ENCODE measurements around the gene MAP3K20. TPM values are rescaled to one million over a fixed set of nuclear protein-coding genes. Genes with fewer than 3 reads are reported as not detected.

MAP3K20 gene
- total and polyA plus RNA-seq, 7 donors, result 41.8 to 533 (median 366) TPM

- Histone ChIP-seq H3K4me3 (no peak overlapping the region), H3K9me3 (no peaks in the 10 kb centered on the region), H3K4me1 (no peaks in the 10 kb centered on the region), H3K27ac (no peak overlapping the region), H3K36me3 (ENCODE audit: insufficient read depth in 1 of 2, low read depth in 1 of 2) (peaks cover 0 to 46% of the 10 kb centered on the region in 2 donors), H3K27me3 (ENCODE audit: insufficient read depth in 3 of 3, low read length in 2 of 3) (no peaks in the 10 kb centered on the region)
- ATAC-seq, result no peak
- 89 to 95% (median 90%) methylated on average over 4 of the region's 4 CpGs for WGBS, 3 donors
- DNase-seq, result no peak
- no peak for TF ChIP-seq CTCF (IDR thresholded peaks at IDR 0.05)
- intact Hi-C loops (cut with DNase I), result no loop called here
Observed at GRCh38 chr2:173238385-173238784, 162.7 kb downstream of the MAP3K20 start.

GRCh38 chr2:173238831-173239230 is 163.2 kb downstream of the MAP3K20 start:
- intact Hi-C loops (cut with DNase I), result no loop called here
- no peak for TF ChIP-seq CTCF (IDR thresholded peaks at IDR 0.05)
- WGBS, 3 donors, result 90 to 94% (median 92%) methylated on average over 3 of the region's 3 CpGs

GRCh38 chr2:173239644-173240043 is 164.0 kb downstream of the MAP3K20 start:
- WGBS, 3 donors, result 90 to 95% (median 91%) methylated on average over 2 of the region's 2 CpGs
- no peak for TF ChIP-seq CTCF (IDR thresholded peaks at IDR 0.05)
- DNase-seq (no peak), ATAC-seq (no peak)
- no peaks in the 10 kb centered on the region for H3K27me3 ChIP-seq (ENCODE audit: insufficient read depth in 3 of 3, low read length in 2 of 3)
- H3K4me1 ChIP-seq, result no peaks in the 10 kb centered on the region
- H3K4me3 ChIP-seq, result no peak overlapping the region
- peaks cover 0 to 46% of the 10 kb centered on the region in 2 donors for H3K36me3 ChIP-seq (ENCODE audit: insufficient read depth in 1 of 2, low read depth in 1 of 2)
- H3K27ac ChIP-seq, result no peak overlapping the region
- intact Hi-C loops (cut with DNase I), result no loop called here
- no peaks in the 10 kb centered on the region for H3K9me3 ChIP-seq

More at GRCh38 chr2:173238831-173239230, 163.2 kb downstream of the MAP3K20 start:
- ATAC-seq (no peak), DNase-seq (no peak)
- peaks cover 0 to 46% of the 10 kb centered on the region in 2 donors for H3K36me3 ChIP-seq (ENCODE audit: insufficient read depth in 1 of 2, low read depth in 1 of 2)
- no peak overlapping the region for H3K4me3 ChIP-seq
- no peaks in the 10 kb centered on the region for H3K9me3 ChIP-seq
- H3K27me3 ChIP-seq (ENCODE audit: insufficient read depth in 3 of 3, low read length in 2 of 3), result no peaks in the 10 kb centered on the region
- H3K27ac ChIP-seq, result no peak overlapping the region
- H3K4me1 ChIP-seq, result no peaks in the 10 kb centered on the region

GRCh38 chr2:173240083-173240482 is 164.4 kb downstream of the MAP3K20 start:
- H3K4me3 ChIP-seq, result no peak overlapping the region
- WGBS, 3 donors, result 94 to 98% (median 96%) methylated on average over 2 of the region's 2 CpGs
- no peak for DNase-seq
- no peak for ATAC-seq
- TF ChIP-seq CTCF (IDR thresholded peaks at IDR 0.05), result no peak
- H3K4me1 ChIP-seq, result no peaks in the 10 kb centered on the region
- no peaks in the 10 kb centered on the region for H3K9me3 ChIP-seq
- intact Hi-C loops (cut with DNase I), result no loop called here
- peaks cover 0 to 43% of the 10 kb centered on the region in 2 donors for H3K36me3 ChIP-seq (ENCODE audit: insufficient read depth in 1 of 2, low read depth in 1 of 2)
- H3K27me3 ChIP-seq (ENCODE audit: insufficient read depth in 3 of 3, low read length in 2 of 3), result no peaks in the 10 kb centered on the region
- H3K27ac ChIP-seq, result no peak overlapping the region

- no peak for DNase-seq
- no peaks in the 10 kb centered on the region for H3K27me3 ChIP-seq (ENCODE audit: insufficient read depth in 3 of 3, low read length in 2 of 3)
- ATAC-seq, result no peak
- H3K4me3 ChIP-seq, result no peak overlapping the region
- H3K27ac ChIP-seq, result no peak overlapping the region
- no peaks in the 10 kb centered on the region for H3K4me1 ChIP-seq
- 97 to 100% (median 100%) methylated on average over 1 of the region's 1 CpG for WGBS, 3 donors
- TF ChIP-seq CTCF (IDR thresholded peaks at IDR 0.05), result no peak
- no peaks in the 10 kb centered on the region for H3K9me3 ChIP-seq
- H3K36me3 ChIP-seq (ENCODE audit: insufficient read depth in 1 of 2, low read depth in 1 of 2), result peaks cover 0 to 42% of the 10 kb centered on the region in 2 donors
- intact Hi-C loops (cut with DNase I), result no loop called here
Observed at GRCh38 chr2:173241643-173242042, 166.0 kb downstream of the MAP3K20 start.
